CD4-positive, alpha-beta T cell treated with Interleukin-17A for 4 hours (primary cell): ENCODE data around the gene LHFPL3.
"Not testable (repeated sequence)": the region's sequence is repeated elsewhere in the genome, so short reads cannot be mapped to it uniquely, and the experiment has no call there.

Source experiments
- DNase-seq: peaks from one replicate; pipeline ENCODE4 v3.0.0-alpha.2; 2020; ENCODE audit warnings: mixed read lengths

The LHFPL3 gene

GRCh38 chr7:104328296-104328969 is at the start of gene LHFPL3:
LHFPL3 (plus strand) TSS chr7:104328603.
- DNase-seq = no peak

DNA sequence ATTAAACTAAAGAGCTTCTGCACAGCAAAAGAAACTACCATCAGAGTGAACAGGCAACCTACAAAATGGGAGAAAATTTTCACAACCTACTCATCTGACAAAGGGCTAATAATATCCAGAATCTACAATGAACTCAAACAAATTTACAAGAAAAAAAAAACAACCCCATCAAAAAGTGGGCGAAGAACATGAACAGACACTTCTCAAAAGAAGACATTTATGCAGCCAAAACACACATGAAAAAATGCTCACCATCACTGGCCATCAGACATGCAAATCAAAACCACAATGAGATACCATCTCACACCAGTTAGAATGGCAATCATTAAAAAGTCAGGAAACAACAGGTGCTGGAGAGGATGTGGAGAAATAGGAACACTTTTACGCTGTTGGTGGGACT is 46.7 kb upstream of the LHFPL3 start:
- not testable (repeated sequence) for DNase-seq

DNA sequence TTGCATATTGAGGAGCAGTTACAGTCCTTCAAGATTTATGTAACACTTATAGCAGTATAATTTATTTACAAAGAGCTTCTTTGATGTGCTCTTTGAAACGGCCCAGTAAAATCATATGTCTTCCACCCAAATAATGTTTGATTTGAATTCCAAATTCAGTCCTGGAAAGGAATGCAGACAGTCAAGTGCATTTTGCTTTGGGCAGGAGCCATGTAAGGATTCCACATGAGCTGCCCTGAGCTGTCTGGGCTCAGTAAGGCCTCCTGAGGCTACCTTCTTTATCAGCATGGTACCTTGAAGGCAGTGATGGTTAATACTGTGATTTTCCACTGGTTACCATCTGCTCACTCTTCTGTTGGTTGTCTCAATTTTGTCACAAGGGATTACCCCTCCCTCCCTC is 41.6 kb upstream of the LHFPL3 start:
- DNase-seq = no peak

- no peak for DNase-seq
Measured at GRCh38 chr7:104288137-104288536, 40.3 kb upstream of the LHFPL3 start.

- no peak for DNase-seq
Measured at GRCh38 chr7:104294291-104294690, 34.1 kb upstream of the LHFPL3 start.

DNA sequence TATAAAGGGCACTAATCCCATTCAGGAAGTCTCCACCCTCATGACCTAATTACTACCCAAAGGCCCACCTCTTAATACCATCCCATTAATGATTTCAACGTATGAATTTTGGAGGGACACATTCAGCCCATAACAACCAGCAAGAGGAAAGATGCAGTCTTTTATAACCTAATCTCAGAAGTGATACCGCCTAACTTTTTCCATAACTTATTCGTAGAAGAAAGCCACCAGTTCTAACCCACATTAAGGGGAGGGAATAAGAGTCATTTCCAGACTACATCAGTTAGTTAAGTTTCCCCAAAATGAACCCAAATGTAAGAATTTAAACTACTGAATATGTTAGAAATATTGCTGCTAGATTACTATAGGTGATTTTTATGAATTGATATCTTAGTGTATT is 32.1 kb upstream of the LHFPL3 start:
- no peak for DNase-seq

DNA sequence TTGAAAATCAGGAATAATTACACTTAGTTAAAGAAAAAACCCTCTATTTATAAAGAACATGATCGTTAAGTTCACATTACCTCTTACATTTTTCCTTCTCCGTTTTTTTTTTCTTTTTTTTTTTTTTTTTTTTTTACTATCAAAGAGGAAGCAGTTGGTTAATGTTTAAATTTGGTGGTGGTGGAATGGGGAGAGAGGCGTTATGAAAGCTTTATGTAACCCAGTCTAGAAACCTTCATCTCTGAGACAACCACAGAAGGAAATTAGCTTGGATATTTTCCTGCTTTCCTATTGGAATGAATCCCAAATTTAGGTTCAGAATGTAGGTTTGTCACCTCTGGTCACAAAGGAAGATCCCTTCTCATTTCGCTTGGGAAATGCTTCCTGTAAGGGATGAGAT is 31.5 kb upstream of the LHFPL3 start:
- DNase-seq = no peak

GRCh38 chr7:104299323-104299722 is 29.1 kb upstream of the LHFPL3 start:
- DNase-seq = no peak

- no peak for DNase-seq
Measured at GRCh38 chr7:104299777-104300176, 28.6 kb upstream of the LHFPL3 start.

GRCh38 chr7:104306793-104307192 is 21.6 kb upstream of the LHFPL3 start:
- no peak for DNase-seq

- DNase-seq = no peak
Measured at GRCh38 chr7:104317948-104318629, 10.3 kb upstream of the LHFPL3 start.

DNA sequence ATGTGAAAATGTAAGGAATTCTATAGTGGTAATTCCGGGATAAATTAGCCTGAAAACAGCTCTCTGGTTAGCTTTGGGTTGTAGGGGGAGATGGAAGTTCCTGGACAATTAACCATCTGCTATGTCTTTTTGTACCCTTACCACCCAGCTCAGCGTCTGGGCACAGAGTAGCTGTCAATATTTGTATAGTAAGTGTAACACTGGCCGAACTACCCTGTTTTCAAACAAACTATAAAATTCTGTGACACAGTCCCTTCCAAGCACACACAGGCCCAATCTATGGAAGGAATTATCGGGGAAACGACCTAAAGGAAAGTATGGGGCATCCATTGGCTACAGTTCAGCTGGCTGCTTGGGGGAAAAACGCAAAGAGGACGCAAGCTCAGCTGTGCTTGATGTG is 869 bp upstream of the LHFPL3 start:
- no peak for DNase-seq

- no peak for DNase-seq
Measured at GRCh38 chr7:104327938-104328295, 486 bp upstream of the LHFPL3 start.

- no peak for DNase-seq
Measured at GRCh38 chr7:104328970-104329825, 795 bp downstream of the LHFPL3 start.

DNA sequence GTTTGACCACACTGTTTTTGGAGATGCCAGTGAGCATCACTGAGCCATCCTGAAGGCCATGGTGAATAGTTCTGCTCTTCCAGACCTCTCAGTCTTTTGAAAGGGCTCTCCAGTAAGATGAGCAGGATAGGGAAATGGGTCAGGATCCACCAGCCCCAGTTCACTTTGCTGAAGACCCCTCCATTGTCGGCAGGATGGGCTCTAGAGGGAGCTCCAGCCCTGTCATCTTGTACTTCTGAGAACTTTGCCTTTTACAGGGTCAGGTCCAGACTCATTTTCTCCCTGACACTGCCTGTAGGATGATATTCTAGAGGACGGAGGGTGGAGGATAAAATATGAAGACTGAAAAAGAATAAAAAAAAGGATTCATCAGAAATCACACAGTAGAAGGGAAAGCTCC is 13.1 kb downstream of the LHFPL3 start:
- no peak for DNase-seq

GRCh38 chr7:104352736-104353135 is 24.3 kb downstream of the LHFPL3 start:
- no peak for DNase-seq

GRCh38 chr7:104357166-104357565 is 28.8 kb downstream of the LHFPL3 start:
- DNase-seq = no peak

DNA sequence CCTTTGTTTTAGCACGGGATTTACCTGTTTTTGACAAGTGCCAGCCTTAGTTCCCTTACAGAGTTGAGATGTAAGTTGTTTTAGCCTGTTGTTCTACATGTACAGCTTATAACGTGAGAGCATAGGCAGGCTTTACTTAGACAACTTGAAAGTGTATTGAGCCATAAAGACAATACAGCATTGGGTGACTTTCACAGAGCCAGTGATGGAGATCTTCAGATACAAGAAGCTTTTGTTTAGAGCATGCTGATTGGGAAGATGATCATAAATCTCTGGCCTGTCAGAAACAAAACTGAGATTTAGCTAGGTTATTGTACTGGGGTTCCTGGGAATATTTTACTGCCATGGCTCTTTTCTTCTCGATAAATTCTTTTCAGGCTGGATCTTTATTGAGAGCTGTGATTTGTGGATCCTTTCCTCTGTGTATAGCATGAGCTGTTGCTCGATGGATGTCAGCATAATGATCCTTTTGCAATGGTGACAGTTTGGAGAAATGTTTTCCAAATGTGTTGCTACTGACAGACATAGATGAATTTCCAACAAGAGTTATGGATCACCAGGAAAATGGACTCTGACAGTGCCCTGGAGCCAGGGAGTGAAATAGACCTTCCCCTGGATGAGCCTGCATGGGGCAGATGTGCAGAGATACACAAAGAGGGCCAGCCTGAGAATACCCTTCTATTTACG is 30.2 kb downstream of the LHFPL3 start:
- no peak for DNase-seq

- no peak for DNase-seq
Measured at GRCh38 chr7:104362756-104363155, 34.4 kb downstream of the LHFPL3 start.

DNA sequence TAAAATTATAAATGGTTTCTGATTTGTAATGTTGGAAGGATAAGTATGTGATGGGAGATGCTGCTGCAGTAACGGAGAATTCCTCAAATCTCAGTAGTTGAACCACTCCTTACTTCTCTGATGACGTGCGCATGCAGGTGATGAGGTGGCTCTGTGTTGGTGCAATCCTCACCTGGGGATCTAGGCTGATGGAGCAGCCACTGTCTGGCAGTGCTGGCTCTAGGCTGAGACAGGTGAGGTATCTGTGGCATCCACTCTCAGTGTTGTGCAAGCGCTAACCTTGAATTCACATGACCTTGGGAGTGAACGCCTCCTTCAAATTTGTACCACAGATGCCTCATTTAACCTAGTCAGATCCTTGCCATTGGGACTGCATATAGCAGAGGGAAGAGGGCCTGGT is 35.0 kb downstream of the LHFPL3 start:
- DNase-seq = no peak

DNA sequence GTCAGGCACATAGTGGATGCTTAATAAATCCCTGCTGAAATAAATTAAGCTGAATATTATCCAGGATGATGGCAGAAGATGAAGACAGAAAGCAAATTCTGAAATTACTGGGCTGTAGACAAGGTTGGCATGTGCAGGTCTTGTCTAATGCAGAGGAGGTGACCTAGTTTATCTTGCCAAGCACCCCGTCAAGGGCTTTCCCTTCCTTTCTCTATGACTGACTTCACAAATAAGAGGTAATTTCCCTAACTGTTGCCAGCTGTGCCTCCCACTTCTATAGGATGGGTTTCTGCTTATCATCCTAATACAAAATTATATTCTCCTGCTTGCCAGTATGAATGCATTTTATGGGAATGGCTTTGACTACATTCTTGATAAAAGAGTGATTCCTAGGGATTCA is 38.0 kb downstream of the LHFPL3 start:
- DNase-seq = no peak

GRCh38 chr7:104367926-104368325 is 39.5 kb downstream of the LHFPL3 start:
- no peak for DNase-seq
